ENCODE measurements around the gene TMEM132E. TPM values are rescaled to one million over a fixed set of nuclear protein-coding genes. Genes with fewer than 3 reads are reported as not detected.

TMEM132E gene
- polyA plus RNA-seq, 2 of the 4 experiments (the other 2 are of a cell fraction), result not detected

- H3K4me3 ChIP-seq, result no peak overlapping the region
- DNase-seq (ENCODE audit: low read depth in 1 of 2, low spot score in 1 of 2) (no peak), FAIRE-seq (no peak), ATAC-seq (no peak)
- no peaks in the 10 kb centered on the region for H3K4me1 ChIP-seq
- ChIA-PET CTCF (interaction anchor here (1.3 to 1.6 kb wide), 2 partner anchors 16 to 70 kb away, joined by 3 read pairs; no protein-coding TSS in a partner anchor), POLR2A (no interaction called here)
- H3K9me3 ChIP-seq, result peaks cover 4% of the 10 kb centered on the region; the same call in 1 of the 3 replicates
- no peak overlapping the region for H3K4me2 ChIP-seq
- 36% methylated on average over 2 of the region's 2 CpGs for WGBS (ENCODE audit: missing lambda C conversion rate)
- no peak for TF ChIP-seq FOSB (CRISPR knock-in tag; IDR thresholded peaks at IDR 0.05)
- TF ChIP-seq ELK1 (IDR thresholded peaks at IDR 0.05; ENCODE audit: low read depth, low read length), result no peak
- TF ChIP-seq, protein P1, sequence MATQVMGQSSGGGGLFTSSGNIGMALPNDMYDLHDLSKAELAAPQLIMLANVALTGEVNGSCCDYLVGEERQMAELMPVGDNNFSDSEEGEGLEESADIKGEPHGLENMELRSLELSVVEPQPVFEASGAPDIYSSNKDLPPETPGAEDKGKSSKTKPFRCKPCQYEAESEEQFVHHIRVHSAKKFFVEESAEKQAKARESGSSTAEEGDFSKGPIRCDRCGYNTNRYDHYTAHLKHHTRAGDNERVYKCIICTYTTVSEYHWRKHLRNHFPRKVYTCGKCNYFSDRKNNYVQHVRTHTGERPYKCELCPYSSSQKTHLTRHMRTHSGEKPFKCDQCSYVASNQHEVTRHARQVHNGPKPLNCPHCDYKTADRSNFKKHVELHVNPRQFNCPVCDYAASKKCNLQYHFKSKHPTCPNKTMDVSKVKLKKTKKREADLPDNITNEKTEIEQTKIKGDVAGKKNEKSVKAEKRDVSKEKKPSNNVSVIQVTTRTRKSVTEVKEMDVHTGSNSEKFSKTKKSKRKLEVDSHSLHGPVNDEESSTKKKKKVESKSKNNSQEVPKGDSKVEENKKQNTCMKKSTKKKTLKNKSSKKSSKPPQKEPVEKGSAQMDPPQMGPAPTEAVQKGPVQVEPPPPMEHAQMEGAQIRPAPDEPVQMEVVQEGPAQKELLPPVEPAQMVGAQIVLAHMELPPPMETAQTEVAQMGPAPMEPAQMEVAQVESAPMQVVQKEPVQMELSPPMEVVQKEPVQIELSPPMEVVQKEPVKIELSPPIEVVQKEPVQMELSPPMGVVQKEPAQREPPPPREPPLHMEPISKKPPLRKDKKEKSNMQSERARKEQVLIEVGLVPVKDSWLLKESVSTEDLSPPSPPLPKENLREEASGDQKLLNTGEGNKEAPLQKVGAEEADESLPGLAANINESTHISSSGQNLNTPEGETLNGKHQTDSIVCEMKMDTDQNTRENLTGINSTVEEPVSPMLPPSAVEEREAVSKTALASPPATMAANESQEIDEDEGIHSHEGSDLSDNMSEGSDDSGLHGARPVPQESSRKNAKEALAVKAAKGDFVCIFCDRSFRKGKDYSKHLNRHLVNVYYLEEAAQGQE (IDR thresholded peaks at IDR 0.05), result no peak
- TF ChIP-seq HMGXB4 (CRISPR knock-in tag; IDR thresholded peaks at IDR 0.05; ENCODE audit: borderline replicate concordance), result no peak
- TF ChIP-seq ATOH8 (CRISPR knock-in tag; IDR thresholded peaks at IDR 0.05; ENCODE audit: low read depth), result no peak
- TF ChIP-seq E2F6 (IDR thresholded peaks at IDR 0.05; ENCODE audit: borderline replicate concordance, low read depth), result no peak
- TF ChIP-seq FOXS1 (CRISPR knock-in tag; IDR thresholded peaks at IDR 0.05), result no peak
- no peak for TF ChIP-seq SREBF2 (IDR thresholded peaks at IDR 0.05)
- no peak for TF ChIP-seq POLR2A (IDR thresholded peaks at IDR 0.05; ENCODE audit: low read length)
- no peak for TF ChIP-seq TP53 (CRISPR knock-in tag; IDR thresholded peaks at IDR 0.05)
- no peak overlapping the region for H3K27ac ChIP-seq
These were observed 104.0 kb downstream of the TMEM132E start for GRCh38 chr17:34683390-34683789.

Other genes starting within 250 kb of the TMEM132E start
- gene CCL13, start 223.1 kb upstream of the TMEM132E start, polyA plus RNA-seq (2011; rRNA removed), result not detected in 2 replicates
- not detected in 3 replicates for gene CCL13, start 223.1 kb upstream of the TMEM132E start, polyA plus RNA-seq (2017; fragmentation: RNase III; extraction: RNeasy Plus Mini Kit Qiagen cat#74134 plus additional on column Dnase treatment)
- gene CCL1, start 216.3 kb upstream of the TMEM132E start, polyA plus RNA-seq (2011; rRNA removed), result not detected in 2 replicates
- gene CCL1, start 216.3 kb upstream of the TMEM132E start, polyA plus RNA-seq (2017; fragmentation: RNase III; extraction: RNeasy Plus Mini Kit Qiagen cat#74134 plus additional on column Dnase treatment), result not detected in 3 replicates